GM23248 (cell line): Measurements from ENCODE around the gene KHDRBS1. TPM values are rescaled to one million over a fixed set of nuclear protein-coding genes. Genes with fewer than 3 reads are reported as not detected.
A peak's percentile ranks its signal among the peaks of the same experiment; 100 is the strongest.

Source experiments
- DNase-seq: peaks from one replicate; pipeline ENCODE4 v3.0.0-alpha.2; 2015
- H2AFZ ChIP-seq: fragments of 200-600 bp; sonication (generic); 2 replicates; pipeline ENCODE4 v1.6.1; 2016; ENCODE audit warnings: antibody characterized with exemption
- H3F3A ChIP-seq: fragments of 200-600 bp; sonication (generic); 2 replicates; pipeline ENCODE4 v1.6.1; 2016; ENCODE audit warnings: mild to moderate bottlenecking, antibody characterized with exemption, mixed run types; ENCODE audit not compliant: insufficient read depth
- H3K27ac ChIP-seq: fragments of 200-600 bp; sonication (generic); 2 replicates; pipeline ENCODE4 v1.5.1; 2016; ENCODE audit warnings: mild to moderate bottlenecking
- H3K27me3 ChIP-seq: fragments of 200-600 bp; sonication (generic); replicated peaks from 2 replicates; pipeline ENCODE4 v1.6.1; 2016; ENCODE audit warnings: mild to moderate bottlenecking; ENCODE audit not compliant: insufficient read depth
- H3K36me3 ChIP-seq: fragments of 200-600 bp; sonication (generic); 2 replicates; pipeline ENCODE4 v1.6.1; 2016; ENCODE audit warnings: low read depth, mild to moderate bottlenecking
- H3K4me1 ChIP-seq: fragments of 200-600 bp; sonication (generic); 2 replicates; pipeline ENCODE4 v1.6.1; 2016; ENCODE audit warnings: mild to moderate bottlenecking; ENCODE audit not compliant: insufficient read depth
- H3K4me2 ChIP-seq: fragments of 200-600 bp; sonication (generic); one replicate; pipeline ENCODE4 v1.6.1; 2016; ENCODE audit warnings: mild to moderate bottlenecking; ENCODE audit not compliant: unreplicated experiment
- H3K4me3 ChIP-seq: fragments of 200-600 bp; sonication (generic); 2 replicates; pipeline ENCODE4 v1.5.1; 2016; ENCODE audit warnings: mild to moderate bottlenecking
- H3K79me2 ChIP-seq: fragments of 200-600 bp; sonication (generic); 2 replicates; pipeline ENCODE4 v1.6.1; 2016; ENCODE audit warnings: mild to moderate bottlenecking; ENCODE audit not compliant: insufficient read depth
- H3K9ac ChIP-seq: fragments of 200-600 bp; sonication (generic); 2 replicates; pipeline ENCODE4 v1.6.1; 2016; ENCODE audit warnings: mild to moderate bottlenecking
- H3K9me2 ChIP-seq: fragments of 200-600 bp; sonication (generic); 2 replicates; pipeline ENCODE4 v1.6.1; 2016; ENCODE audit warnings: mixed run types, mild to moderate bottlenecking, moderate library complexity; ENCODE audit not compliant: insufficient read depth
- H3K9me3 ChIP-seq: fragments of 200-600 bp; sonication (generic); one replicate; pipeline ENCODE4 v1.6.1; 2017; ENCODE audit warnings: low read depth
- H4K20me1 ChIP-seq: fragments of 200-600 bp; sonication (generic); 2 replicates; pipeline ENCODE4 v1.6.0; 2016; ENCODE audit not compliant: insufficient read depth
- EZH2 ChIP-seq: fragments of 200-600 bp; sonication (generic); IDR thresholded peaks from 2 replicates; pipeline ENCODE4 v1.6.1; 2018; ENCODE audit warnings: antibody characterized with exemption, mild to moderate bottlenecking; ENCODE audit not compliant: insufficient read depth, poor library complexity, severe bottlenecking
- EZH2phosphoT487 ChIP-seq: fragments of 200-600 bp; sonication (generic); IDR thresholded peaks from 2 replicates; pipeline ENCODE4 v1.6.1; 2018; ENCODE audit warnings: antibody characterized with exemption, moderate library complexity, mild to moderate bottlenecking, low read depth; ENCODE audit not compliant: insufficient read depth
- WGBS, 2 experiments: methylation state at CpG; one replicate each; pipeline ENCODE4 v1.1.6; 2015 to 2017; ENCODE audit warnings: low lambda C conversion rate in 2 of 2, low coverage in 1 of 2; ENCODE audit errors: missing lambda C conversion rate in 2 of 2; 5-methylcytosine and 5-hydroxymethylcytosine counted together
- in situ Hi-C: fragments of 300-500 bp; cut with MboI; formaldehyde crosslinking; loops from 2 replicates; pipeline ENCODE4 v1.15.0; 2020
- polyA plus RNA-seq: library from polyadenylated mRNA; unstranded; fragments of >200 nt; fragmentation: Nextera tagmentation; extraction: Ambion mirVana; gene quantifications from 2 replicates; pipeline ENCODE4 v1.2.1, GENCODE V29; 2016
- total RNA-seq: library from RNA; depleted of rRNA; stranded (reverse); fragments of >200 nt; shearing (Covaris generic); gene quantifications from 2 replicates; pipeline ENCODE4 v1.2.3, GENCODE V29; 2014

The KHDRBS1 gene
- total and polyA plus RNA-seq, 2 experiments from 2014 or later: 41.7 to 68.6 TPM

DNA sequence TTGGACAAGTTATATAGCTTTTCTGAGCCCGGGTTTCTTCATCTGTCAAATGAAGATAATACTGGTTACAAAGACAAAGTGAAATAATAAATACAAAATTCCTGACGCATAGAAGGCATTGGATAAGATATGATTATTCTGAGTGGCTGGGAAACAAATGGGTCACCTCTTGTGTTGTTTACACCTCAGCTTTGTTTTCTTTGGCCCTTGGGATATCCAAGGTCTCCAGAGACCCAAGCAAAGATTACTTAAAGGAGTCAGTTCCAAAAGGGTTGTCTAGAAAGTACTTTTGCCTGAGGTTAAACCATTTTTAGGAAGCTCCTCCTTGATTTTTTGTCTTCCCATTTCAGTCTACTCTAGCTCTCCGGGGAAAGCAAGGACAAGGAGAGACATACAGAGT lies 9.7 kb downstream of the KHDRBS1 start:
- DNase-seq: no peak
- H3K4me3 ChIP-seq: no peak overlapping the region
- H3K36me3 ChIP-seq: peaks cover 15% of the 10 kb centered on the region
- H4K20me1 ChIP-seq: peaks cover 28% of the 10 kb centered on the region; the same call in 1 of the 2 replicates
- H3K9me2 ChIP-seq: no peaks in the 10 kb centered on the region
- in situ Hi-C loops: no loop called here
- no peak overlapping the region for H3K27ac ChIP-seq
- no peak overlapping the region for H3K9ac ChIP-seq
- H2AFZ ChIP-seq: no peak overlapping the region
- H3K79me2 ChIP-seq: no peaks in the 10 kb centered on the region; the same call in none of the 2 replicates
- WGBS, 2 experiments: 95 to 99% methylated on average over 3 of the region's 3 CpGs
- H3K4me2 ChIP-seq: no peak overlapping the region
- H3K4me1 ChIP-seq: peaks cover 12% of the 10 kb centered on the region; the same call in 1 of the 2 replicates
- H3K9me3 ChIP-seq: no peaks in the 10 kb centered on the region
- no peak for TF ChIP-seq EZH2phosphoT487
- no peak for TF ChIP-seq EZH2
- H3F3A ChIP-seq: peaks cover 7% of the 10 kb centered on the region; the same call in 1 of the 2 replicates
- H3K27me3 ChIP-seq: no peaks in the 10 kb centered on the region

DNA sequence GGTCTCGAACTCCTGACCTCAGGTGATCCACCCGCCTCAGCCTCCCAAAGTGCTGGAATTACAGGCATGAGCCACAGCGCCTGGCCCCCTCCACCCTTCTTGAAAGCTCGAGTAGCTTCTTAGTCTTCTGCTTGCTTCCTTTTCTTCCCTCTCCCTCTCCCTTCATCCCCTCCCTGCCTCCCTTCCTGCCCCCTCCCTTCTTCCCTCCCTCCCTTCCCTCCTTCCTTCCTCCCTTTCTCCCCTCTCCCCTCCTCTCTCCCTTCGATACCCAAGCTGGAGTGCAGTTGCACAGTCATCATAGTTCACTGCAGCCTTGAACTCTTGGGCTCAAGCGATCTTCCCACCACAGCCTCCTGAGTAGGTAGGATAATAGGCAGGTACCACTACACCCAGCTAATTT lies 11.8 kb downstream of the KHDRBS1 start:
- no peak overlapping the region for H3K4me3 ChIP-seq
- peaks cover 3% of the 10 kb centered on the region; the same call in 1 of the 2 replicates for H3K4me1 ChIP-seq
- peaks cover 25% of the 10 kb centered on the region for H4K20me1 ChIP-seq
- TF ChIP-seq EZH2phosphoT487: no peak
- no peak for TF ChIP-seq EZH2
- H2AFZ ChIP-seq: no peak overlapping the region
- WGBS, 2 experiments: 92 to 96% methylated on average over 6 of the region's 6 CpGs
- no peak overlapping the region for H3K9ac ChIP-seq
- H3K4me2 ChIP-seq: no peak overlapping the region
- H3K9me2 ChIP-seq: no peaks in the 10 kb centered on the region
- H3K9me3 ChIP-seq: no peaks in the 10 kb centered on the region
- H3K27me3 ChIP-seq: no peaks in the 10 kb centered on the region
- peaks cover 23% of the 10 kb centered on the region for H3K36me3 ChIP-seq
- H3K27ac ChIP-seq: no peak overlapping the region
- no peak for DNase-seq
- H3K79me2 ChIP-seq: no peaks in the 10 kb centered on the region; the same call in none of the 2 replicates
- in situ Hi-C loops: no loop called here
- H3F3A ChIP-seq: peaks cover 10% of the 10 kb centered on the region; the same call in 1 of the 2 replicates

DNA sequence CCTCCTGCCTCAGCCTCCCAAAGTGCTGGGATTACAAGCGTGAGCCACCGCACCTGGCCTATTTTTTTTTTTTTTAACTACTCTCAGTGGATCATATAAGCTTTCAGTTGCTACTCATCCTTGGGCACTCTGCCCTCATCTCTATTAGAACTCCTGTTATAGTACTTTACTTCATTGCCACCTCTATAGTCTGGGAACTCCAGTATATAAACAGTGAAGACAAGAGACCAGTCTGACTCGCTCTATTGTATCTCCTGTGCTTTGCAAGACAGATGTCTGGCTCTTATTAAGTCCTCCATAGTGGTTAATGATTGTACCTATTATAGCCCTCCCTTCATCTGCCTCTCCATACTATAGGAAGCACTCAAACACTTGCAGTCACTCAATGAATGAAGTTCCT lies 15.1 kb downstream of the KHDRBS1 start:
- peak; percentile 25 for DNase-seq
- no peaks in the 10 kb centered on the region for H3K9me3 ChIP-seq
- peaks cover 42% of the 10 kb centered on the region for H4K20me1 ChIP-seq
- no peak overlapping the region for H3K9ac ChIP-seq
- H3K36me3 ChIP-seq: peaks cover 27% of the 10 kb centered on the region
- H3K79me2 ChIP-seq: no peaks in the 10 kb centered on the region; the same call in none of the 2 replicates
- no peak for TF ChIP-seq EZH2
- no peak for TF ChIP-seq EZH2phosphoT487
- H3F3A ChIP-seq: peaks cover 38% of the 10 kb centered on the region
- in situ Hi-C loops: no loop called here
- no peaks in the 10 kb centered on the region for H3K9me2 ChIP-seq
- no peak overlapping the region for H3K4me2 ChIP-seq
- H3K27me3 ChIP-seq: no peaks in the 10 kb centered on the region
- H3K27ac ChIP-seq: no peak overlapping the region
- peaks cover 15% of the 10 kb centered on the region for H3K4me1 ChIP-seq
- WGBS, 2 experiments: 87 to 89% methylated on average over 3 of the region's 3 CpGs
- H2AFZ ChIP-seq: no peak overlapping the region
- no peak overlapping the region for H3K4me3 ChIP-seq

DNA sequence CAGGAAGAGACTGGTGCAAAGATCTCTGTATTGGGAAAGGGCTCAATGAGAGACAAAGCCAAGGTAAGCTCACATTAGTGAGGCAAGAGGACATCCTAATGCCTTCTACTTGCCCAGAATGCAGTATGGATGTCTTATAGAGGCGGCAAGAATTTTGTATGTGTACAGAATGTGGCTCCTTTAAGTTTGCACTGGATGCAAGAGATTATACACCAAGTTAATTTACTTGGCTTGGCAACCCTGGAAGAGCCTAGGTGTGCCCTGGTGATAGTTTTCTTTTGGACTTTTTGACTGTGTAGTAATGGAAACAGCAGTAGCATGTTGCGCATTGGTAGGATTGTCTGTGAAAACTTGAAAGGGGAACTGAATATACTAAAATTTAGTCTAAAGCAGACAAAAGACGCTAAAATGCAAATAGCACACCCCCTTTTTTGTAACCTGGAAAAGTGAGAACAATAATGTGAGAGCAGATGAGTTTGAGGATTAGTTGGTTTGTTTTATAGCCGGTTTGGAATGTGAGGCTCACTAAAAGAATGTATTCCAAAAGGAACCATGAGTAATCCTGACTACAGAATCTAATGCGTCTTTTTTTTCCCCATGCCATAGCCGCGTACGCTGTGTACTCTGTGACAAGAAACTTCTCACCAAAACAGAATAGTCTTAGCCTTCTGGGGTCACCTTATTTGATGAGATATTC lies 18.1 kb downstream of the KHDRBS1 start:
- Histone ChIP-seq H4K20me1 (peaks cover 39% of the 10 kb centered on the region), H3K27ac (peak overlapping the region; percentile 54), H2AFZ (no peak overlapping the region), H3K79me2 (no peaks in the 10 kb centered on the region; the same call in none of the 2 replicates), H3K9me2 (no peaks in the 10 kb centered on the region), H3K4me1 (peaks cover 15% of the 10 kb centered on the region), H3K4me3 (no peak overlapping the region), H3K36me3 (peaks cover 44% of the 10 kb centered on the region), H3K9ac (no peak overlapping the region; the same call in 1 of the 2 replicates), H3K27me3 (no peaks in the 10 kb centered on the region), H3F3A (peaks cover 43% of the 10 kb centered on the region), H3K4me2 (peak overlapping the region; percentile 34), H3K9me3 (no peaks in the 10 kb centered on the region)
- no peak for TF ChIP-seq EZH2
- TF ChIP-seq EZH2phosphoT487: no peak
- in situ Hi-C loops: no loop called here
- WGBS, 2 experiments: 56 to 60% methylated on average over 8 of the region's 8 CpGs
- DNase-seq: peak; percentile 88
